ENCODE results near the gene C6orf52.
"Not testable (repeated sequence)": the region's sequence is repeated elsewhere in the genome, so short reads cannot be mapped to it uniquely, and the experiment has no call there.

C6orf52 gene

GRCh38 chr6:10682355-10682988 is 11.9 kb downstream of the C6orf52 start:
- H3K36me3 ChIP-seq (ENCODE audit: control insufficient read depth, insufficient read depth, low read length): no peaks in the 10 kb centered on the region
- no peaks in the 10 kb centered on the region for H3K27me3 ChIP-seq (ENCODE audit: control insufficient read depth, insufficient read depth, low read length, poor library complexity, severe bottlenecking)
- H3K9me3 ChIP-seq (ENCODE audit: control insufficient read depth, low read length): no peaks in the 10 kb centered on the region
- H3K4me1 ChIP-seq (ENCODE audit: control insufficient read depth, insufficient read depth, low read length): no peaks in the 10 kb centered on the region
- H3K4me3 ChIP-seq (ENCODE audit: insufficient read depth, low read depth, low read length): no peak overlapping the region
- no peak overlapping the region for H3K27ac ChIP-seq (ENCODE audit: insufficient read depth, low read depth, low read length, poor library complexity, severe bottlenecking)

- 85 to 88% methylated on average over 3 of the region's 3 CpGs for WGBS, 2 experiments
- Histone ChIP-seq H3K4me3 (ENCODE audit: insufficient read depth, low read depth, low read length) (no peak overlapping the region), H3K27me3 (ENCODE audit: control insufficient read depth, insufficient read depth, low read length, poor library complexity, severe bottlenecking) (no peaks in the 10 kb centered on the region), H3K27ac (ENCODE audit: insufficient read depth, low read depth, low read length, poor library complexity, severe bottlenecking) (no peak overlapping the region), H3K9me3 (ENCODE audit: control insufficient read depth, low read length) (no peaks in the 10 kb centered on the region), H3K36me3 (ENCODE audit: control insufficient read depth, insufficient read depth, low read length) (no peaks in the 10 kb centered on the region), H3K4me1 (ENCODE audit: control insufficient read depth, insufficient read depth, low read length) (no peaks in the 10 kb centered on the region)
These were observed 12.6 kb downstream of the C6orf52 start for GRCh38 chr6:10681795-10682194.

GRCh38 chr6:10678456-10678855 is 16.0 kb downstream of the C6orf52 start:
- H3K27me3 ChIP-seq (ENCODE audit: control insufficient read depth, insufficient read depth, low read length, poor library complexity, severe bottlenecking): no peaks in the 10 kb centered on the region
- no peaks in the 10 kb centered on the region for H3K9me3 ChIP-seq (ENCODE audit: control insufficient read depth, low read length)
- no peaks in the 10 kb centered on the region for H3K36me3 ChIP-seq (ENCODE audit: control insufficient read depth, insufficient read depth, low read length)
- H3K4me3 ChIP-seq (ENCODE audit: insufficient read depth, low read depth, low read length): no peak overlapping the region
- 93 to 96% methylated on average over 4 of the region's 4 CpGs for WGBS, 2 experiments
- no peak overlapping the region for H3K27ac ChIP-seq (ENCODE audit: insufficient read depth, low read depth, low read length, poor library complexity, severe bottlenecking)
- no peaks in the 10 kb centered on the region for H3K4me1 ChIP-seq (ENCODE audit: control insufficient read depth, insufficient read depth, low read length)

GRCh38 chr6:10676403-10676802 is 18.0 kb downstream of the C6orf52 start:
- H3K4me1 ChIP-seq (ENCODE audit: control insufficient read depth, insufficient read depth, low read length): no peaks in the 10 kb centered on the region
- no peaks in the 10 kb centered on the region for H3K9me3 ChIP-seq (ENCODE audit: control insufficient read depth, low read length)
- H3K27ac ChIP-seq (ENCODE audit: insufficient read depth, low read depth, low read length, poor library complexity, severe bottlenecking): no peak overlapping the region
- whole genome bisulfite sequencing, 2 experiments: 92 to 94% methylated on average over 7 of the region's 7 CpGs
- no peaks in the 10 kb centered on the region for H3K36me3 ChIP-seq (ENCODE audit: control insufficient read depth, insufficient read depth, low read length)
- no peaks in the 10 kb centered on the region for H3K27me3 ChIP-seq (ENCODE audit: control insufficient read depth, insufficient read depth, low read length, poor library complexity, severe bottlenecking)
- H3K4me3 ChIP-seq (ENCODE audit: insufficient read depth, low read depth, low read length): no peak overlapping the region

GRCh38 chr6:10668126-10668917 is 26.1 kb downstream of the C6orf52 start:
- 91 to 92% methylated on average over 6 of the region's 6 CpGs for whole genome bisulfite sequencing, 2 experiments
- H3K27ac ChIP-seq (ENCODE audit: insufficient read depth, low read depth, low read length, poor library complexity, severe bottlenecking): no peak overlapping the region

GRCh38 chr6:10665595-10665994 is 28.8 kb downstream of the C6orf52 start:
- H3K9me3 ChIP-seq (ENCODE audit: control insufficient read depth, low read length); H3K4me3 ChIP-seq (ENCODE audit: insufficient read depth, low read depth, low read length); H3K27me3 ChIP-seq (ENCODE audit: control insufficient read depth, insufficient read depth, low read length, poor library complexity, severe bottlenecking); H3K4me1 ChIP-seq (ENCODE audit: control insufficient read depth, insufficient read depth, low read length); H3K36me3 ChIP-seq (ENCODE audit: control insufficient read depth, insufficient read depth, low read length); H3K27ac ChIP-seq (ENCODE audit: insufficient read depth, low read depth, low read length, poor library complexity, severe bottlenecking): not testable (repeated sequence)
- whole genome bisulfite sequencing, 2 experiments: 100% methylated on average over 1 of the region's 1 CpG

More at GRCh38 chr6:10668126-10668917, 26.1 kb downstream of the C6orf52 start:
- no peaks in the 10 kb centered on the region for H3K4me1 ChIP-seq (ENCODE audit: control insufficient read depth, insufficient read depth, low read length)
- no peaks in the 10 kb centered on the region for H3K27me3 ChIP-seq (ENCODE audit: control insufficient read depth, insufficient read depth, low read length, poor library complexity, severe bottlenecking)
- no peaks in the 10 kb centered on the region for H3K9me3 ChIP-seq (ENCODE audit: control insufficient read depth, low read length)
- H3K36me3 ChIP-seq (ENCODE audit: control insufficient read depth, insufficient read depth, low read length): no peaks in the 10 kb centered on the region
- no peak overlapping the region for H3K4me3 ChIP-seq (ENCODE audit: insufficient read depth, low read depth, low read length)

GRCh38 chr6:10662742-10663141 is 31.7 kb downstream of the C6orf52 start:
- Histone ChIP-seq H3K9me3 (ENCODE audit: control insufficient read depth, low read length) (no peaks in the 10 kb centered on the region), H3K27ac (ENCODE audit: insufficient read depth, low read depth, low read length, poor library complexity, severe bottlenecking) (no peak overlapping the region), H3K4me1 (ENCODE audit: control insufficient read depth, insufficient read depth, low read length) (no peaks in the 10 kb centered on the region), H3K27me3 (ENCODE audit: control insufficient read depth, insufficient read depth, low read length, poor library complexity, severe bottlenecking) (no peaks in the 10 kb centered on the region), H3K36me3 (ENCODE audit: control insufficient read depth, insufficient read depth, low read length) (no peaks in the 10 kb centered on the region), H3K4me3 (ENCODE audit: insufficient read depth, low read depth, low read length) (no peak overlapping the region)
- 92 to 97% methylated on average over 2 of the region's 2 CpGs for WGBS, 2 experiments

- H3K9me3 ChIP-seq (ENCODE audit: control insufficient read depth, low read length): no peaks in the 10 kb centered on the region
- 92 to 93% methylated on average over 8 of the region's 8 CpGs for WGBS, 2 experiments
- no peaks in the 10 kb centered on the region for H3K36me3 ChIP-seq (ENCODE audit: control insufficient read depth, insufficient read depth, low read length)
- no peak overlapping the region for H3K4me3 ChIP-seq (ENCODE audit: insufficient read depth, low read depth, low read length)
- H3K27me3 ChIP-seq (ENCODE audit: control insufficient read depth, insufficient read depth, low read length, poor library complexity, severe bottlenecking): no peaks in the 10 kb centered on the region
- no peaks in the 10 kb centered on the region for H3K4me1 ChIP-seq (ENCODE audit: control insufficient read depth, insufficient read depth, low read length)
- no peak overlapping the region for H3K27ac ChIP-seq (ENCODE audit: insufficient read depth, low read depth, low read length, poor library complexity, severe bottlenecking)
These were observed 32.2 kb downstream of the C6orf52 start for GRCh38 chr6:10662207-10662606.

- H3K27ac ChIP-seq (ENCODE audit: insufficient read depth, low read depth, low read length, poor library complexity, severe bottlenecking); H3K9me3 ChIP-seq (ENCODE audit: control insufficient read depth, low read length); H3K36me3 ChIP-seq (ENCODE audit: control insufficient read depth, insufficient read depth, low read length); H3K27me3 ChIP-seq (ENCODE audit: control insufficient read depth, insufficient read depth, low read length, poor library complexity, severe bottlenecking); H3K4me3 ChIP-seq (ENCODE audit: insufficient read depth, low read depth, low read length); H3K4me1 ChIP-seq (ENCODE audit: control insufficient read depth, insufficient read depth, low read length): not testable (repeated sequence)
- WGBS, 2 experiments: 91 to 96% methylated on average over 11 of the region's 11 CpGs
These were observed 33.8 kb downstream of the C6orf52 start for GRCh38 chr6:10660431-10661191.

GRCh38 chr6:10659699-10660348 is 34.6 kb downstream of the C6orf52 start:
- Histone ChIP-seq H3K27ac (ENCODE audit: insufficient read depth, low read depth, low read length, poor library complexity, severe bottlenecking) (no peak overlapping the region), H3K4me1 (ENCODE audit: control insufficient read depth, insufficient read depth, low read length) (no peaks in the 10 kb centered on the region), H3K36me3 (ENCODE audit: control insufficient read depth, insufficient read depth, low read length) (no peaks in the 10 kb centered on the region), H3K9me3 (ENCODE audit: control insufficient read depth, low read length) (no peaks in the 10 kb centered on the region), H3K27me3 (ENCODE audit: control insufficient read depth, insufficient read depth, low read length, poor library complexity, severe bottlenecking) (no peaks in the 10 kb centered on the region), H3K4me3 (ENCODE audit: insufficient read depth, low read depth, low read length) (no peak overlapping the region)
- WGBS, 2 experiments: 92 to 93% methylated on average over 48 of the region's 48 CpGs
